HAP-1 (cell line): ENCODE measurements around the gene UBALD1.

Experiments used
- DNase-seq, 2 experiments: peaks; one replicate each; pipeline ENCODE4 v3.0.0-alpha.2; 2016 to 2020; ENCODE audit warnings: low spot score in 2 of 2
- H3K27me3 ChIP-seq: fragments of 250-450 bp; sonication (Bioruptor Pico); 2 replicates; pipeline ENCODE4 v1.5.1; 2020; ENCODE audit warnings: low read depth, mild to moderate bottlenecking, moderate library complexity
- H3K36me3 ChIP-seq: fragments of 250-450 bp; sonication (Bioruptor Pico); replicated peaks from 2 replicates; pipeline ENCODE4 v1.5.1; 2020; ENCODE audit warnings: mild to moderate bottlenecking
- H3K4me1 ChIP-seq: fragments of 250-450 bp; sonication (Bioruptor Pico); 2 replicates; pipeline ENCODE4 v1.5.1; 2020; ENCODE audit warnings: mild to moderate bottlenecking
- H3K4me3 ChIP-seq: fragments of 250-450 bp; sonication (Bioruptor Pico); 2 replicates; pipeline ENCODE4 v1.5.1; 2020; ENCODE audit warnings: mild to moderate bottlenecking, moderate library complexity
- H3K9me3 ChIP-seq: fragments of 250-450 bp; sonication (Bioruptor Pico); 2 replicates; pipeline ENCODE4 v1.5.1; 2020; ENCODE audit warnings: mild to moderate bottlenecking, moderate library complexity
- in situ Hi-C: fragments of 300-500 bp; cut with MboI; formaldehyde crosslinking; loops from 3 replicates; pipeline ENCODE4 v1.14.3; 2020; ENCODE audit warnings: low sequenced_read_pairs, inconsistent platforms, mixed read lengths

UBALD1 gene

GRCh38 chr16:4634768-4635167 is 20.1 kb upstream of the UBALD1 start:
- Histone ChIP-seq H3K9me3 (peaks cover 5% of the 10 kb centered on the region), H3K4me1 (no peaks in the 10 kb centered on the region), H3K27me3 (no peaks in the 10 kb centered on the region), H3K4me3 (no peak overlapping the region), H3K36me3 (peaks cover 10% of the 10 kb centered on the region)
- no peak for DNase-seq
- in situ Hi-C loops: no loop called here

- DNase-seq: no peak
- H3K36me3 ChIP-seq: peaks cover 10% of the 10 kb centered on the region
- H3K27me3 ChIP-seq: no peaks in the 10 kb centered on the region
- H3K9me3 ChIP-seq: peaks cover 5% of the 10 kb centered on the region
- in situ Hi-C loops: no loop called here
- no peak overlapping the region for H3K4me3 ChIP-seq
- no peaks in the 10 kb centered on the region for H3K4me1 ChIP-seq
Observed at GRCh38 chr16:4633910-4634635, 19.4 kb upstream of the UBALD1 start.

GRCh38 chr16:4631444-4631843 is 16.8 kb upstream of the UBALD1 start:
- peaks cover 5% of the 10 kb centered on the region for H3K9me3 ChIP-seq

GRCh38 chr16:4628283-4628682 is 13.6 kb upstream of the UBALD1 start:
- Histone ChIP-seq H3K36me3 (peaks cover 11% of the 10 kb centered on the region), H3K9me3 (peaks cover 5% of the 10 kb centered on the region), H3K4me3 (no peak overlapping the region), H3K27me3 (no peaks in the 10 kb centered on the region), H3K4me1 (0 out of 2 replicates have a peak, but pooled peaks cover 2% of the 10 kb centered on the region)
- in situ Hi-C loops: no loop called here
- DNase-seq: no peak

More at GRCh38 chr16:4631444-4631843, 16.8 kb upstream of the UBALD1 start:
- peaks cover 14% of the 10 kb centered on the region for H3K36me3 ChIP-seq
- in situ Hi-C loops: no loop called here
- H3K27me3 ChIP-seq: no peaks in the 10 kb centered on the region
- H3K4me1 ChIP-seq: no peaks in the 10 kb centered on the region
- DNase-seq: no peak
- no peak overlapping the region for H3K4me3 ChIP-seq

- 0 out of 2 replicates have a peak, but pooled peaks cover 2% of the 10 kb centered on the region for H3K4me1 ChIP-seq
- in situ Hi-C loops: no loop called here
- no peak for DNase-seq
- H3K36me3 ChIP-seq: peaks cover 8% of the 10 kb centered on the region
- no peaks in the 10 kb centered on the region for H3K27me3 ChIP-seq
- peaks cover 6% of the 10 kb centered on the region for H3K9me3 ChIP-seq
- H3K4me3 ChIP-seq: no peak overlapping the region; the same call in 1 of the 2 replicates
Observed at GRCh38 chr16:4626396-4626795, 11.7 kb upstream of the UBALD1 start.

- DNase-seq: no peak
- H3K9me3 ChIP-seq: 0 out of 2 replicates have a peak, but pooled peaks cover 2% of the 10 kb centered on the region
- in situ Hi-C loops: no loop called here
- peak overlapping the region; percentile 82 for H3K4me3 ChIP-seq
- no peaks in the 10 kb centered on the region for H3K27me3 ChIP-seq
- H3K4me1 ChIP-seq: 0 out of 2 replicates have a peak, but pooled peaks cover 2% of the 10 kb centered on the region
- peaks cover 8% of the 10 kb centered on the region for H3K36me3 ChIP-seq
Observed at GRCh38 chr16:4625560-4626159, 11.0 kb upstream of the UBALD1 start.

- Histone ChIP-seq H3K4me1 (0 out of 2 replicates have a peak, but pooled peaks cover 2% of the 10 kb centered on the region), H3K27me3 (no peaks in the 10 kb centered on the region), H3K4me3 (peak overlapping the region; percentile 82), H3K9me3 (0 out of 2 replicates have a peak, but pooled peaks cover 2% of the 10 kb centered on the region), H3K36me3 (peaks cover 8% of the 10 kb centered on the region)
- DNase-seq: peak; percentile 27 to 72
- in situ Hi-C loops: no loop called here
Observed at GRCh38 chr16:4624827-4625559, 10.3 kb upstream of the UBALD1 start.

GRCh38 chr16:4624015-4624826 is 9.5 kb upstream of the UBALD1 start, which contains the start of gene MGRN1:
MGRN1 (plus strand) TSS chr16:4624826; CDS start chr16:4624961, 135 bp downstream.
- in situ Hi-C loops: no loop called here
- H3K4me1 ChIP-seq: 0 out of 2 replicates have a peak, but pooled peaks cover 2% of the 10 kb centered on the region
- H3K36me3 ChIP-seq: peaks cover 8% of the 10 kb centered on the region
- DNase-seq: peak; percentile 92 to 96
- H3K4me3 ChIP-seq: peak within 1 kb of the TSS; percentile 82
- 0 out of 2 replicates have a peak, but pooled peaks cover 2% of the 10 kb centered on the region for H3K9me3 ChIP-seq
- no peaks in the 10 kb centered on the region for H3K27me3 ChIP-seq

GRCh38 chr16:4623593-4623992 is 8.9 kb upstream of the UBALD1 start:
- Histone ChIP-seq H3K9me3 (0 out of 2 replicates have a peak, but pooled peaks cover 2% of the 10 kb centered on the region), H3K4me3 (no peak overlapping the region), H3K4me1 (0 out of 2 replicates have a peak, but pooled peaks cover 2% of the 10 kb centered on the region), H3K27me3 (no peaks in the 10 kb centered on the region), H3K36me3 (peaks cover 8% of the 10 kb centered on the region)
- in situ Hi-C loops: no loop called here
- DNase-seq: no peak

- DNase-seq: no peak
- H3K4me1 ChIP-seq: peaks cover 17% of the 10 kb centered on the region
- no peaks in the 10 kb centered on the region; the same call in 1 of the 2 replicates for H3K36me3 ChIP-seq
- no peak overlapping the region for H3K4me3 ChIP-seq
- no peaks in the 10 kb centered on the region for H3K27me3 ChIP-seq
- in situ Hi-C loops: no loop called here
- H3K9me3 ChIP-seq: 0 out of 2 replicates have a peak, but pooled peaks cover 2% of the 10 kb centered on the region
Observed at GRCh38 chr16:4618645-4619418, 4.1 kb upstream of the UBALD1 start.

GRCh38 chr16:4617880-4618279 is 3.2 kb upstream of the UBALD1 start:
- Histone ChIP-seq H3K4me3 (no peak overlapping the region), H3K4me1 (peaks cover 17% of the 10 kb centered on the region), H3K9me3 (0 out of 2 replicates have a peak, but pooled peaks cover under 1% of the 10 kb centered on the region), H3K36me3 (no peaks in the 10 kb centered on the region; the same call in 1 of the 2 replicates), H3K27me3 (no peaks in the 10 kb centered on the region)
- DNase-seq: no peak
- in situ Hi-C loops: no loop called here

GRCh38 chr16:4616047-4616811 is 1.5 kb upstream of the UBALD1 start:
- Histone ChIP-seq H3K36me3 (no peaks in the 10 kb centered on the region; the same call in 1 of the 2 replicates), H3K4me1 (peaks cover 17% of the 10 kb centered on the region), H3K27me3 (no peaks in the 10 kb centered on the region), H3K9me3 (no peaks in the 10 kb centered on the region), H3K4me3 (peak overlapping the region; percentile 41)
- peak; percentile 99 for DNase-seq
- in situ Hi-C loops: no loop called here
